Activated naive CD8-positive, alpha-beta T cell treated with anti-CD3 and anti-CD28 coated beads, Interleukin-2, amount 10 ng/mL, durations not matched to agents 7 days and 5 days (primary cell): ENCODE measurements around the gene PAPSS2. TPM values are rescaled to one million over a fixed set of nuclear protein-coding genes. Genes with fewer than 3 reads are reported as not detected.

Experiments used
- ATAC-seq: fragments of 150-1000 bp; cut with Tn5 transposase; one replicate; pipeline ENCODE4 v1.10.0; 2021; ENCODE audit warnings: low read depth, moderate library complexity
- POLR2A ChIA-PET: fragments of 350-600 bp; sonication (Branson Sonifier 250); formaldehyde crosslinking; loops from one replicate; lab custom pipeline; 2021; ENCODE audit warnings: antibody characterized with exemption; lab: Charles Lee
- DNase-seq: peaks from one replicate; pipeline ENCODE4 v3.0.0; 2021
- H3K27ac Mint-ChIP-seq: one replicate; pipeline ENCODE4 v1.8.0; 2022; ENCODE audit warnings: mild to moderate bottlenecking, mixed read lengths
- H3K27me3 Mint-ChIP-seq: one replicate; pipeline ENCODE4 v1.8.0; 2022; ENCODE audit warnings: mild to moderate bottlenecking, moderate library complexity, mixed read lengths
- H3K36me3 Mint-ChIP-seq: one replicate; pipeline ENCODE4 v1.8.0; 2021; ENCODE audit warnings: mild to moderate bottlenecking, mixed read lengths
- H3K4me1 Mint-ChIP-seq: one replicate; pipeline ENCODE4 v1.8.0; 2021; ENCODE audit warnings: mixed read lengths
- H3K4me3 Mint-ChIP-seq: one replicate; pipeline ENCODE4 v1.8.0; 2022; ENCODE audit warnings: mild to moderate bottlenecking, moderate library complexity, mixed read lengths
- H3K9me3 Mint-ChIP-seq: one replicate; pipeline ENCODE4 v1.8.0; 2021; ENCODE audit warnings: mixed read lengths
- total RNA-seq, 2 experiments: library from RNA; stranded (reverse); gene quantifications; one replicate each; pipeline ENCODE4 v1.2.3, GENCODE V29; 2021

PAPSS2 gene
- total RNA-seq, 2 experiments from 2014 or later = 1.1 to 2.2 TPM

DNA sequence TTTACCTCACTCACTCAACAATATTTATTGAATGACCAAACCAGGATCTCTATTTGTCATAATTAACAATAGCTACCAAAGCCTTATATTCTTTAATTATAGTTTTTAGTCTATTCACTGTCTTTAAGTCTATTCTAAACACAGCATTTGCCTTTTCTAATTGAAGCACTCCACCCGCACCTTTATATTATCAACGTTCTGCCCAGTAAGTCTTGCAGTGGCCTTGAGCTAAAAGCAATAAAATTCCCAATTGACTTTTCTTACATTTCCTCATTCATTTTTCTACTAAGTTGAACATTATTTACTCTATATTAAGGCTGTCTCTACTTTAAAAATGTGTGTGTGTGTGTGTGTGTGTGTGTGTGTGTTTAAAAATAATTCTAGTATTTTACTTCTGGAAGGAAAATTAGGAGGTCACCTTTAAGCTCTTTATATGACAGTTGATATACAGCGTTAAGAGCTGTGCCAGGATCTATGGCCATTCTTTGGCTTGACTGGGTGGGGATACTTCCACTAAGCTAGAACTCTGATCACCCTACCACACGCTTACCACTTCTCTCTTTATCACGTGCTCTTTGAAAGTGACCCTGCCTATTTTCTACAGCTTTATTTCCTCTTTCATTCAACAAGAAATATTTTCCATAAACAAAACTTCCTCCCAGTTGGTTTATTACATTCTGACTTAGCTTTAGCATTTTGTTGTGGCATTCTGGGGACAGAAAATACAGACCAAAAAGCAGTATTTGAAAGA is 8.8 kb downstream of the PAPSS2 start:
- Mint-ChIP-seq H3K27ac (no peak overlapping the region), H3K27me3 (peaks cover 24% of the 10 kb centered on the region), H3K4me3 (no peak overlapping the region), H3K4me1 (peaks cover 3% of the 10 kb centered on the region), H3K36me3 (no peaks in the 10 kb centered on the region), H3K9me3 (no peaks in the 10 kb centered on the region)
- ATAC-seq (no peak), DNase-seq (no peak)
- POLR2A ChIA-PET = no interaction called here

DNA sequence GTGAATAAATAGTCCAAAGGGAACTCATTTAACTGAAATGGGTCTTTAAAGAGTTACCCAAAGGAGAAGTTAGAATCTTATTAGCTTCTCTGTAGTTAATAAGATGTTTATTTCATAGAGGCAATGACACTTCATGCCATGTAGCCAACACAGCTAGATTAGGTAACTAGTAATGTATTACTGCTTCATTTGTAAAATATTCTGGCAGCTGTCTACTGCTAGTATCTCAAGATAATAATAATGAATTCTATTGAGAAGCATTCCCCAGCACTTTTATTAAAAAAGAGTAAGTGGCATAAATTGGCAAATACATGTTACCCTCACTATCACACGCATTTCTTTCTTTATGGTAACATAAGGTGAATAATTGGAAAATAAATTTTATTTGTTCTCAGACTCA is 10.1 kb downstream of the PAPSS2 start:
- peaks cover 15% of the 10 kb centered on the region for H3K27me3 Mint-ChIP-seq
- no peak overlapping the region for H3K27ac Mint-ChIP-seq
- DNase-seq (no peak), ATAC-seq (no peak)
- H3K4me3 Mint-ChIP-seq = no peak overlapping the region
- H3K9me3 Mint-ChIP-seq = no peaks in the 10 kb centered on the region
- POLR2A ChIA-PET = no interaction called here
- peaks cover 3% of the 10 kb centered on the region for H3K4me1 Mint-ChIP-seq
- H3K36me3 Mint-ChIP-seq = no peaks in the 10 kb centered on the region

DNA sequence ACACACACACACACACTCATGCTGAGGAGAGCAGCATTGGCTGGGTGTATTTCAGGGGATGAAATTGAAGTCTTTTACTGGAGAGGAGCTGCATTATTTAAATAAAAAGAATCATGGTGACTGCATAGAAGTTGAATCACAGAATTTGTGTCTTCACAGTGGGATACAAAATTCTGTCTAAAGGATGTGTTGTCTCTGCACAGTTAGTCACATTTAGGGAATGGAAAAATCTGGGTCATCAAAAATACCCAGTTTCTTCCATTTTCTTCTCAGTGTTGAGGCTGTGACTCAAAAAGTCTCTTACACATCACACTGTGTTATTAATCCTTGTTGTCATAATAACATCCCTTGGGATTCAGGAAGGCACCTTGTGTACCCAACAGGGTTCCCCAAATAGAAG is 10.9 kb downstream of the PAPSS2 start:
- Mint-ChIP-seq H3K9me3 (no peaks in the 10 kb centered on the region), H3K4me1 (peaks cover 3% of the 10 kb centered on the region), H3K27me3 (peaks cover 11% of the 10 kb centered on the region), H3K4me3 (no peak overlapping the region), H3K36me3 (no peaks in the 10 kb centered on the region), H3K27ac (no peak overlapping the region)
- ATAC-seq (no peak), DNase-seq (no peak)
- POLR2A ChIA-PET = no interaction called here

DNA sequence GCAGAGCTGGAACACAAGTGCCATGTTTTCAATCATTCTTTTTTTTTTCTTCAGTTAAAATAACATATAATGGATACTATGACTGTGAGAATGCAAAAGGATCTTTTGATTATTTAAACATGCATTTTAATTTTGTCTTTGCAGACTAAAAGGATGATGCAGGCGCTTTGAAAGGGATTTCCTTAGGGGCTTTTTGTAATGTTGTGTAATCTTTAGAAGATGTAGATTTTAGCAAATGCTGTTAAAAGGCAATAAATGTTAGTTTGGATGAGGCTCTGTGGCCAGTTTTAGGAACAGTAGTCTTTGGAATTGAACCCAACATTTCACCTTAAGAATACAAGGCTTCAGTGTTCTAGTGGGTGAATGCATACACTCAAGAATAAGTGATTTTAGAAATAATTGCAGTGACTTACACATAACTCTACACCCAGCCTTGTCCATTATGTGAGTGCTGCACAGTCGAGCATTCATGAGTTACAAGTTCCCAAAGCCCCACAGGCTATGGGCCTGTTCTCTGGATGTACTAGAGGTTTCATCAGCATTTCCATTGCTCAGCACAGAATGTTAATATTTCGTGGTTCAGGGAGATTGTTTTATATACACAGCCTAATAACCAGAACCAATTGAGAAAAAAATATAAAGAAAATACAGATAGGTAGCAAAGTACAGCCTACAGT is 11.6 kb downstream of the PAPSS2 start:
- peaks cover 3% of the 10 kb centered on the region for H3K4me1 Mint-ChIP-seq
- no peak for ATAC-seq
- POLR2A ChIA-PET = no interaction called here

DNA sequence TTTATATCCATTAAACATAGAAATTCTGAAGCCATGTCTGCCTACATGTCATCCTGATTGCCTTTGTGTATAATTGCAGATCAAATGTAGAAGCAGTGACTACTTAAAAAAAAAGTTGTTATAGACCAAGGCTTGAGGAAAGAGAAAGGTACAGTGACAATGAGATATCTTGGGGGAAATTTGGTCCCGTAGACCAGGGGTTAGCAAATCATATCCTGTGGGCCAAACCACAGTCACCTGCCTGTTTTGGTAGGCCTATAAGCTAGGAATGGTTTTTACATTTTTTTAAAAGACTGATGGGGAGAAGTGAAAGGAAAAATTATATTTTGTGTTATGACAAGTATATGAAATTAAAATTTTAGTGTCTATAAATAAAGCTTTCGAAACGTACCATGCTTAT is 12.9 kb downstream of the PAPSS2 start:
- Mint-ChIP-seq H3K27ac (no peak overlapping the region), H3K36me3 (no peaks in the 10 kb centered on the region), H3K4me1 (peaks cover 3% of the 10 kb centered on the region), H3K4me3 (no peak overlapping the region), H3K27me3 (peaks cover 18% of the 10 kb centered on the region), H3K9me3 (no peaks in the 10 kb centered on the region)
- ATAC-seq (no peak), DNase-seq (no peak)
- POLR2A ChIA-PET = no interaction called here

More for the DNA sequence above, 11.6 kb downstream of the PAPSS2 start:
- H3K27ac Mint-ChIP-seq = no peak overlapping the region
- no peak overlapping the region for H3K4me3 Mint-ChIP-seq
- H3K9me3 Mint-ChIP-seq = no peaks in the 10 kb centered on the region
- H3K27me3 Mint-ChIP-seq = peaks cover 13% of the 10 kb centered on the region
- no peaks in the 10 kb centered on the region for H3K36me3 Mint-ChIP-seq
- DNase-seq = no peak

DNA sequence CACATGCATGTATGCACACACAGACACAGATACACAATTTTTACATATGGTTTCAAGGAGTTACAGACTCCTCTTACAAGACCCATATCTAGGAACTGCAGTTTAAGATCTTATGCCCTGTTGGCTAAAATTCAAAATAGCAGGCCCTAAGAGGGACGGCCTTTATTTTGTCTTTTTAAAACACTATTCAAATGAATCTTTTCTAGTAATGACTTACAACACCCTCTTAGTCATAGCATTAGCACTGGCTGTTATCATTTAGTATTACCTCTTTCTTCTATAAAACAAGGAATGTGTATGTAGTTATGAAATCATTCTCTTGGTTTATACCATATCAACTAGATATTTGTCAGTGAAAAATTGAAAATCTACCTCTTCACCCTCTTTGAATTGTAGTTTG is 15.3 kb downstream of the PAPSS2 start:
- Mint-ChIP-seq H3K4me3 (no peak overlapping the region), H3K27me3 (peaks cover 33% of the 10 kb centered on the region), H3K27ac (no peak overlapping the region), H3K4me1 (peaks cover 3% of the 10 kb centered on the region), H3K9me3 (no peaks in the 10 kb centered on the region), H3K36me3 (no peaks in the 10 kb centered on the region)
- POLR2A ChIA-PET = no interaction called here
- DNase-seq (no peak), ATAC-seq (no peak)

DNA sequence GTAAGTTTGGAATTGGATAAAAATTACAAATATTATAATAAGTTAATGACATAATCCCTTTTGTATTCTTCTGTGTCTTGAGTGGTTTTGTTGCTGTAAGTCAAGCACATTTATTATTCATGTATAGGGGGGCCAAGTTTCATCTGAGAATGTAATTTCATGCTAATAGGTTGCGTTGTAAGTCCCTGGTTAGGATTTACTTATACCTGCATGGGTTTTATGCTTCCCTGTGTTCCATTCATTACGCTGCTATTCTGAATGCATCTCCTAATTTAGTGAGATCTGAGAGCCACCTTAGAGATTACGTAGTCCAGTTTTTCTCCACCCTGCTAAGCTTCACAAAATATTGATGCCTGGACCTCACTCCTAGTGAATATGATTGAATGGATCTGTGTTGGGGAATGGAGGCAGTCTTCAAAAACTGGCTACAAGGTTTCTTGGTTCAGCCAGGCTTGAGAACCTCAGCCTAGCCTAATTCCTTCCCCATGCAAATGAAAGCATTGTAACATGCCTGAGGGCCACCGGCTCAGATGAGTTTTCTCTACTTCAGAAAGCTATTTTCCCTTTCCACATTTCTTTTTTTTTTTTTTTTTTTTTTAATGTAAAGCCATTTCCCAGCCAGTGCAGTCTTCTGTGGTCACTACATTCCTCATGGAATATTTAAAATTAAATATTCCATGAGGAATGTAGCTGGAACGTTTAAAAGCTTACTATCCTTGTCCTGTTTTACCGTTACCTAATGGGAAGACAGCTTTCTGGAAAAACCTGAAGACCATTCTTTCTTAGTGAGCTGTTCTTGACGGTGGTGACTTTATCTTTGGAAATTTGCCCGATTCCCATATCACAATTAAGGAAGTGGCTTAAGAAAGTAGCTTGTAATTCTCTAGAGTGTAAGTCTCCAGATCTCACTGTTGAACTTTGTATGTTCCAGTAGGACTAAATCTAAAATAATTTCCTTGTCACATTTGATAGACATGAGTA is 16.0 kb downstream of the PAPSS2 start:
- no peak overlapping the region for H3K27ac Mint-ChIP-seq
- DNase-seq (no peak), ATAC-seq (no peak)
- POLR2A ChIA-PET = no interaction called here
- peaks cover 3% of the 10 kb centered on the region for H3K4me1 Mint-ChIP-seq
- H3K9me3 Mint-ChIP-seq = no peaks in the 10 kb centered on the region
- no peaks in the 10 kb centered on the region for H3K36me3 Mint-ChIP-seq
- H3K27me3 Mint-ChIP-seq = peaks cover 33% of the 10 kb centered on the region
- H3K4me3 Mint-ChIP-seq = no peak overlapping the region

DNA sequence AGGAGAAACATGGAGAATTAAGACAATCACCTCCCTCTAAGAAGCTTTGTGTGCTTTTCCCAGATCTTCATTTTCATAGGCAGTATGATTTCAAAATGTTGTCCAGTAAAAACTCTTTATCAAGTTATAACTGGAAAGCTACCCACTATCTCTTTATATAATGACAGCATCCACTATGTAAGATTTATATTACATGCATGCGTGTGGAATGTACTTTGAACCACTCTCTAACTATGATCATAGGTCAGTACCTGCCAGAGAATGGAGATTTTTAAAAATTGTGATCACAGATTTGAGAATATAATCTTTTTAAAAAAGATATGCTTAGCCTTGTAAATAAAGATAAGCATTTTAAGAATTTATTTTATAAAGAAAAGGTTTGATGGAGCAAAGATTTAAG is 17.9 kb downstream of the PAPSS2 start:
- ATAC-seq (no peak), DNase-seq (no peak)
- H3K4me3 Mint-ChIP-seq = no peak overlapping the region
- H3K36me3 Mint-ChIP-seq = no peaks in the 10 kb centered on the region
- peaks cover under 1% of the 10 kb centered on the region for H3K4me1 Mint-ChIP-seq
- no peaks in the 10 kb centered on the region for H3K9me3 Mint-ChIP-seq
- POLR2A ChIA-PET = no interaction called here
- no peak overlapping the region for H3K27ac Mint-ChIP-seq
- peaks cover 36% of the 10 kb centered on the region for H3K27me3 Mint-ChIP-seq

DNA sequence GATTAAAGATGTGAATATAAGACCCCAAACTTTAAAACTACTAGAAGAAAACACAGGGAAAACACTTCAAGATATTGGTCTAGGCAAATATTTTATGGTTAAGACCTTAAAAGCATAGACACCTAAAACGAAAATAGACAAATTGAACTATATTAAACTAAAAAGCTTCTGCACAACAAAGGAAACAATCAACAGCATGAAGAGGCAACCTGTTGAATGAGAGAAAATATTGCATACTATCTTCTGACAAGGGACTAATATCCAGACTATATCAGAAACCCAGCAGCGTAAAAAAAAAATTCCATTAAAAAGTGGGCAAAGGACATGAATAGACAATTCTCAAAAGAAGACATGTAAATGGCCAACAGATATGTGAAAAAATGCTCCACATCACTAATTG is 18.6 kb downstream of the PAPSS2 start:
- no peak overlapping the region for H3K4me3 Mint-ChIP-seq
- DNase-seq = no peak
- H3K4me1 Mint-ChIP-seq = no peaks in the 10 kb centered on the region
- no peaks in the 10 kb centered on the region for H3K9me3 Mint-ChIP-seq
- POLR2A ChIA-PET = no interaction called here
- ATAC-seq = no peak
- H3K27ac Mint-ChIP-seq = no peak overlapping the region
- no peaks in the 10 kb centered on the region for H3K36me3 Mint-ChIP-seq
- peaks cover 35% of the 10 kb centered on the region for H3K27me3 Mint-ChIP-seq

DNA sequence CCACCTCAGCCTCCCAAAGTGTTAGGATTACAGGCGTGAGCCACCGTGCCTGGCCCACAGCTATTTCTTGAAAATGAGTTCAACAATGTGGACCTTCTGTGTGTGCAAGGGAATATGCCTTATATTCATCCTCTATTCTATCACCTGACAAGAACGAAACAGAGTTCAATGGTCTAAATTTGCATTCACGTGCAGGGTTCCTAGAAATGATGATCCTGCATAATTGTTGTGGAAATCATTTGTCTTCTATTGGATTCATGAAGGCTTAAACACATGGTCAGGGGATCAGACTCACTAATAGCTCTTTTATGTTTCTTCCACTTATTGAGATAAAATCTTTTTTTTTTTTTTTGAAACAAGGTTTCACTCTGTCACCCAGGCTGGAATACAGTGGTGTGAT is 23.7 kb downstream of the PAPSS2 start:
- H3K9me3 Mint-ChIP-seq = no peaks in the 10 kb centered on the region
- H3K4me1 Mint-ChIP-seq = no peaks in the 10 kb centered on the region
- no peak overlapping the region for H3K27ac Mint-ChIP-seq
- POLR2A ChIA-PET = interaction anchor here (0.7 kb wide), 1 partner anchor 78 kb away, joined by 5 read pairs; no protein-coding TSS in a partner anchor
- H3K4me3 Mint-ChIP-seq = no peak overlapping the region
- DNase-seq (no peak), ATAC-seq (no peak)
- H3K36me3 Mint-ChIP-seq = no peaks in the 10 kb centered on the region
- peaks cover 24% of the 10 kb centered on the region for H3K27me3 Mint-ChIP-seq

DNA sequence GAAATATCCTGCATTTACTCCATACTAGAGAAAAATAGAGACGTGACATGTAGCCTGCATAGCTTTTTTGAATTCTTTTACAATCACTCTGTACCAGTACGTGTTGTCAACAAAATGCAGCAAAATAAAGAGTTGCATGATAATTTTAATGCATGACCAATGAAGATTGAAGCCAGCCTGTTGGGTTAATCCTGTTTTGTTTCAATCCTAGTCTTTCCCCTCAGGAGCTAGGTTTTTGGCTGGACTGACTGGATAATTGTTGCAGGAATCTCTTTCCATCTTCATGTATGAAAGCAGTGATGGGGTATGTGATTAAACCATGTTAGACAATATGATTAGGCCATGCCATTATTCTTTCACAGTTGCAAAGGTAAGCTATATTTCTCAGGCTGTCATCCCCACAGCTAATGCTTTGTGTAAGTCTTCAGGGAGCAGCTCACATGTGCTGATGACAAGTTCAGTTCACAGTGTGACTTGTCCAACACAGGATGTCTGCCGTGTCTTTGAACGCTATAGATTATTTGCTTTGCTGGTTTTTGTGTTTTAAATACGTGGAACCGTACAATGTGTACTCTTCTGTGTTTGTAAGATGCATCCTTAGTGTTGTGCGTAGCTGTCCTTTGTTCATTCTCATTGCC is 24.4 kb downstream of the PAPSS2 start:
- Mint-ChIP-seq H3K9me3 (no peaks in the 10 kb centered on the region), H3K4me3 (no peak overlapping the region), H3K27ac (no peak overlapping the region), H3K4me1 (no peaks in the 10 kb centered on the region), H3K36me3 (no peaks in the 10 kb centered on the region), H3K27me3 (peaks cover 19% of the 10 kb centered on the region)
- ATAC-seq (no peak), DNase-seq (no peak)
- POLR2A ChIA-PET = interaction anchor here (0.7 kb wide), 1 partner anchor 77 kb away, joined by 5 read pairs; no protein-coding TSS in a partner anchor

DNA sequence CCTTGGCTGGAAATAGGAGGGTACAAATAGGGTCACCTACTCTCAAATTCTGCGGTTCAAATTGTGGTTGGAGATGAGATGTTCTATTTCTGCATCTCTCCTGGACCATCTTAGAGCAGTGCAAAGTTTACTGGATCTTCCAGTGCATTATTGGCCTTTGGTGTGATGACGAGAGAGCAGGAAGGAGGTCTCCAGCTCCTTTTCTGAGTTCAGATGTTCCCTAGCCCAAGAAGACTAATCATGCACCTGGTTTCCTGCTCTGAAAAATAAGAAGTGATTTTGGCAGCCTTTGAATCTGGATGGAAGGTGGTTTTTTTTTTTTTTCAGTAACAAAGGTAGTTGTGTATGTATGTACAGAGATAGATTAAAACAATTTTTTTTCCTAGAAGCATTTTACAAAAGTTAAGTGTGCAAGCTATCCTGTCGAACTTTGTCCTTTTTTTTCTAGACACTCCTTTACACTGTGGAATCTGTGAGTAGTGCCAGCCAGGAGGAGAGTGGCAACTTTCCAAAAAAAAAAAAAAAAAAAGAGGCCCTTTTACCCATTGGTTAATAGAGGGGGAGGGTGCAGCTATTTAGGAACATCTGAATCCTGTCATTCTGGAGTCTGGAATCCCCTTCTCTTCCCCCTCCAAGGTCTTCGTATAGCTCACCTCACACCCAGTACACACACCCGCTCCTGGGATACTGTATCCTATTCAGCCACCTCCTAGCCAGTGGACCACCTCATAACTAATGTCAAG is 26.3 kb downstream of the PAPSS2 start:
- Mint-ChIP-seq H3K27ac (no peak overlapping the region), H3K9me3 (no peaks in the 10 kb centered on the region), H3K4me3 (no peak overlapping the region), H3K27me3 (peaks cover 13% of the 10 kb centered on the region), H3K4me1 (no peaks in the 10 kb centered on the region), H3K36me3 (no peaks in the 10 kb centered on the region)
- DNase-seq (no peak), ATAC-seq (no peak)
- POLR2A ChIA-PET = interaction anchor here (0.7 kb wide), 1 partner anchor 50 kb away, joined by 7 read pairs; no protein-coding TSS in a partner anchor
